Hematopoietic multipotent progenitor cell treated with erythropoietin and hydrocortisone succinate and interleukin-3 and kit ligand, for 15 days (in vitro differentiated cells): ENCODE results near the gene KCNC2.

Source experiments
- DNase-seq: peaks from one replicate; pipeline ENCODE4 v3.0.0-alpha.2; 2015; ENCODE audit warnings: low spot score

Gene KCNC2

DNA sequence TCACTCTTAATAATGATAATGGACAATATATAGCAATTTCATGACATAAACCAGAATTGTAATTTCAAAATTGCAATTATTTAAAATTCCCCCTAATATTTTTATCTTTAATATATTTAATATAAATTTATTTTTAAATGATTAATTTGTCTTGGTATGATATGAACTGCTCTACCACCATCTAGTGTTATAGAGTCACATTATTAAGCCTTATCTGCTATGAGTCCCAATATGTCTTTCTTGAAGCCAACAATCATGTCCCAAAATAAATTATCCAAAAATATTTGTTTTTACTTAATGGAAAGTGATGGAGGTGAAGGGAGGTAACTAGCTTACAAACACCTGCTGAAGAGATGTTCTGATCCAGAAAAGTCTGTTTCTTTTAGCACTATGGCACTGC is 151.4 kb downstream of the KCNC2 start:
- no peak for DNase-seq

DNA sequence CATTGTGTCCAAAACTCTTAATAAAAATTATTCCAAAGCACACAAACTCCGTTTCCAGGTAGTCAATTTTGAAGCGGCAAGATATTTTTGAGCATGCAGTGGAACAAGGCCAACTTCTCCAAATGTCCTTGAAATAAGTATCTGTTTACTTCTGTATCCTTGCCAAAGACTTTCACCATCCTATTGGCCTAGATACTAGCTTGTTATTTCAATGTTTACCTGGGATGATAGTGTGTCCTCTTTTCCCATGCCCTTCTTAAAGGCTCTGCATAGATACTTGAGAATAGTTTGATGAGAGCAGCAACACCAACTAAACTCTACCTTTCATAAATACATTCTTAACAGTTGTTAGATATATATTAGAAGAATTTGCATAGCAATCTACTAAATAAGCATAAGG is 160.9 kb downstream of the KCNC2 start:
- no peak for DNase-seq

DNA sequence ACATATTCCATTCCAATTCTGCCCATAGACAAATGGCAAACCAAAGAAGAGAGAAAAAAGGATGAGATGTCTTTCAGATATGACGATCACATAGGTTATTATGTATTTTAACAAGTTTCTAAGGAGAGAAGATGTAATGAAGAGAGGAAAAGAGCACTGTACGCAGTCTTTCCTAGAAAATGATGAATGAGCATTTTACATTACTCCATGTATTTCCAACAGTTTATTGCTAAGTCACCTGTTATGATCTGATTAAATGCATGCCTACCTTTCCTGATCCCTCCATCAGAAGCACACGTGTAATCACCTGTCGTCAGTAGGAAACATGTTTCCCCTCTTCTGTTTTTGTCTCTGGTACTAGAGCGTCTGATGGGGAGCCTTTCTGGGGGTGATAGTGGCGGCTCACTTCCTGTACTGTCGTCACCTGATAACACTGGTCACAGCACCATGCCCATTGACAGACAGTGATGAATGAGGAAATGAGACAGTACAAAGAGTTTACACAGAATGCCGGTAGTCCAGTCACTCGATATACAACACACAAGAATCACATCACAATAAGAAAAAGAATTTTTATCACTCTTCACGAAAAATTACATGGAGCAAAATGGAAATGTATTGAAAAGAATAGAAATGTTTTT is 161.6 kb downstream of the KCNC2 start:
- DNase-seq: no peak

DNA sequence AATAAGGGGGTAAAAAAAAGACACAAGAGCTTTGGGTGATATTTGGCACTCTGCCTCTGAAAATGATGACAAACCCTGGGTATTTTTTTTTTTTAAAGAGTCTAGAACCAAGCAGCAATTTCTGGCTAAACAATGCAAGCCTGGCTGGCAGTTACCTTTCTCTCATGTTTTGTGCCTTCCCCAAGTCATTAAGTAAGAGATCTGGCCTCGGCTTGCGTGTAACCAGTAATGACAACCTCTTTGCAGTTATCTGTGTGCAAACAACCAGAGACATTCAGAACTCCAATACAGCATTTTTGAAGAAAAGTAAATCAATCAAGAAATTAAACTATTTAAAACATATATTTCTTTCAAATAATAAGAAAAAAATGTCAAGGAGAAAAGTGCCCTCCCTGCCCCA is 167.5 kb downstream of the KCNC2 start:
- no peak for DNase-seq

DNA sequence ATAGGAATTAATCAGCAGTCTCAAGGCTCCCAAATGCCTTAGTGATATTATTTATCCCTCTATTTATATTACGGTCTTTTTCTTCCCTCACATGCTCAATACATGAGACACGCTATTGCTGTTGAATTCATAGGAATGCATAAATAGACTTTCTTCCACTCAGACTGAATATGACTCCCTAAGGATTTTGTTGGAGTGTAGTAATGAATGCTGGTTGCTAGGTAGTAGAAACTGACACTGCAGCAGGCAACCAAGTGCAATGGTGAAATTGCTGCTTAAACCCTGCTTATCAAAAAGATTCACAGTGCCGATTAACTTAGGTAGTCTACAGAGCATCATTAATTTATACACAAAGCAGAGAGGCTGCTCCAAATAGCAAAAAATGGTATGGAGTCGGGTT is 168.2 kb downstream of the KCNC2 start:
- DNase-seq: no peak

DNA sequence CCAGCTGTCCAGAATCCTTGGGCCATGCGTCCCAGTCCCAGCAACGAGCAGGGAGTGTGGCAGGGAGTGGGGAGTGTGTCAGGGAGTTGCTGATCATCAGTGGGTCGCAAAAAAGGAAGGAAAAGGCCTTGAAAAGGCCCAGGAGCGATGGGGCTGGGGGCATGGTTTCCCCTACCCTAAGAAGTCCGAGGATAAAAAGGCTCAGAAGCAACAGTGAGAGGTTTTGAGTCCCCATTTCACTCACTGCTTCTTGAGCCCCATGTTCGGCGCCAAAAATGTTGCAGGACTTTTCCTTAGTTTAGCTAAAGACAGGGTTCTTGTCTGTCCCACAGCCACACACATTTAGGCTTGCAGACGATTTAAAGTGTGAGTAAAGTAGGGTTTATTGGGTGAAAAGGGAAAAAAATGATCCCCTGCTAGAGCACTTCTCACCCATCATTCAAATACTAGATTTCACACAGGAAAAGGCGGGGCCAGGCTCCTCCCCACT is 189.5 kb downstream of the KCNC2 start:
- no peak for DNase-seq

DNA sequence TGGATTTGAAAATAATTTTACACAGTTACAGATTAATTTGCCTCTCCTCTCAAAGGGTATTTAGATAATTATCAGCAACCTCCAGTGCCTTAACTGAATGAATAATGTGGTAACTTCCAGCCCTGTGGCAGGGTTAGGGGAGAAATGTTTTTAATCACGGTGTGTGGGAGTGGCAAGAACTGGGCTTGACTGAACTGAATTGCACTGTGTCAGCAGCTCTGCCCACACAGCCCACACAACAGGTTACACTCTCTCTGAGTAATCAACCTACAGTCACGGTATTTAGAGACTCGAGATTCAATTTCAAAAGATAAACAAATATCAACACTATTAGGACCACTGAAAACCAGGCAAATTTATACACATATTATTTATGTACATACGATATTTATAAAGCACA is 198.5 kb downstream of the KCNC2 start:
- no peak for DNase-seq

DNA sequence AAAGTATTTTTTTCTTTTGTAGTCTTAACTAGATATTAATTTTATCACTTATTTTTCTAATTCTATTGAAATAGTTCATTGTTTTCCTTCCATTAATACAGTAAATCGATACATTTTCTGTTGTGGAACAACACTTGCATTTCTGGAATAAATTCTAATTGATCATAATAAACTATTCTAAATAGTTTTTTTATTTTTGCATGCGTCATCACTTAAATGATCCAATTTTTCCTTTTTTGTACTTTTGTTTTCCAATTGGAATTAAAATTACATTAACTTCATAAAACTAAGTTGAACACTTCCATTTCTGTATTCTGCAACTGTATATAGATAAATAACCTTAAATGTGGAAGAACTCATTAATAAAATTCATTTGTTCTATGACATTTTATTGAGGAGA is 202.5 kb downstream of the KCNC2 start:
- DNase-seq: no peak

DNA sequence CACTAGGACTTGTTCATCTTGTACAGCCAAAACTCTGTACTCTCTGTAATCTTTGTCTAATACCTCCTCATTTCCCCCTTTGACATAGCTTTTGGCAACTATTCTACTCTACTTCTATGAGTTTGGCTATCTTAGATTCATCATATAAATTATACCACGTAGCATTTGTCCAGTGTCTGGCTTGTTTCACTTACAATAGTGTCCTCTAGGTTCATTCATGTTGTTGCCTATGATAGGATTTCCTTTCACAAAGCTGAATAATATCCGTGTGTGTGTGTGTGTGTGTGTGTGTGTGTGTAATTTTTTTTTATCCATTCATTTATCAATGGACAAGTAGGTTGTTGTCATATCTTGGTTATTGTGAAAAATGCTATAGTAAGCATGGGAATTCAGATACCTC is 209.5 kb downstream of the KCNC2 start:
- no peak for DNase-seq

DNA sequence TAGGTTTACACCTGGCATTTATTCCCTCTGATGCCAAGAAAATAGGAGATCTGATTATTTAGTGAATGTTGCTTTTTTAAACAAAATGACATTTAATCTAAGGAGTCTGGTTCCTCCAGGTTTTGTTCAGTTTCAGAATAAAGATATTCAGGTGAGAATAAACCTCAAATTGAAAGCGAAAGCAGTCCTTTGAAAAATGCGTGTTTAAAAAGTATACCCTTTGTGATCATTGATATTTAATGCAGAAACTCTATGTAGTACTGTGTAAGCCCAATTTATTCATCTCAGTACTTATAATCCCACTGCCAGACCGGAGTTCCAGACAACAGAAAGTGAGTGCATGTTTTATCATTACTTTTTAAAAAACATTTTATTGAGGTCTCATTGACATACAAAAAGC is 210.2 kb downstream of the KCNC2 start:
- DNase-seq: no peak
